GM19455 (cell line): ENCODE measurements around the gene DUOXA1.
"Not testable (repeated sequence)": the region's sequence is repeated elsewhere in the genome, so short reads cannot be mapped to it uniquely, and the experiment has no call there.

ENCODE experiments used
- ATAC-seq: cut with Tn5 transposase; IDR thresholded peaks from one replicate; pipeline ENCODE4 v1.9.1; 2021; ENCODE audit not compliant: unreplicated experiment

DUOXA1 gene

DNA sequence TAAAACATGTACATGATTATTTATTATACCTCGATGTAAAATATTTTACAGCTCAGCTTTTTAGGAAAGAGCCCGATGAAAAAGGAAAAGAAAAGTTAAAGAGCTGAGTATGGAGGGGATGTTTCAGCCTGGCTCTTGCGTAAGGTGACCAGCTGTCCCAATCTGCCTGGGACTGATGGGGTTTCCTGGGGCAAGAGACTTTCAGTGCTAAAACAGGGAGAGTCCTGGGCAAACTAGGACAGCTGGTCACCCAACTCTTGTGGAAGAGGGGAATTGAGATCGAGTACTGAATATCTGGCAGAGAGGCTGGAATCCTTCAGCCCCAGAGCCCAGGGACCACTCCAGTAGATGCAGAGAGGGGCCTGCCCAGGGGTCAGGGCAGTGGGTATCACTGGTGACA, 36.7 kb downstream of the DUOXA1 start:
- no peak for ATAC-seq

GRCh38 chr15:45091576-45091975, 38.1 kb downstream of the DUOXA1 start:
- ATAC-seq: no peak

DNA sequence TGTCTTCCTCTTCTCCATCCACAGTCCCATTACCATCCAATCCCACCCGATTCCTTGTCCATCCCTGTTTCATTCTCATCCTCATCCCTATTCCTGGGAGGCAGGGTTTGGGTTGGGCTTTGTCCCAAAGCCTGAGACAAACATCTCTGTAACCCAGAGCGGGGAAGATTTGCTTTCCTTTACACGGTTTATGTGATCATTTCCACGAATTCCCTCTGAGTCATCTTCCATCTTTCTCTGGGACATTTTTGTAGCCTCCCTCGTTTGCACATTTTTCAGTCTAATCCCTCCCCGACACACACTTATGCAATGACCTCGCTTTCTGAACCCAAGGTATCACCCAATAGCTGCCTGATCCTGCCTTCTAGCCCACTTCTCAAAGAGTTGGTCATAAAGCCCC, 38.5 kb downstream of the DUOXA1 start:
- no peak for ATAC-seq

DNA sequence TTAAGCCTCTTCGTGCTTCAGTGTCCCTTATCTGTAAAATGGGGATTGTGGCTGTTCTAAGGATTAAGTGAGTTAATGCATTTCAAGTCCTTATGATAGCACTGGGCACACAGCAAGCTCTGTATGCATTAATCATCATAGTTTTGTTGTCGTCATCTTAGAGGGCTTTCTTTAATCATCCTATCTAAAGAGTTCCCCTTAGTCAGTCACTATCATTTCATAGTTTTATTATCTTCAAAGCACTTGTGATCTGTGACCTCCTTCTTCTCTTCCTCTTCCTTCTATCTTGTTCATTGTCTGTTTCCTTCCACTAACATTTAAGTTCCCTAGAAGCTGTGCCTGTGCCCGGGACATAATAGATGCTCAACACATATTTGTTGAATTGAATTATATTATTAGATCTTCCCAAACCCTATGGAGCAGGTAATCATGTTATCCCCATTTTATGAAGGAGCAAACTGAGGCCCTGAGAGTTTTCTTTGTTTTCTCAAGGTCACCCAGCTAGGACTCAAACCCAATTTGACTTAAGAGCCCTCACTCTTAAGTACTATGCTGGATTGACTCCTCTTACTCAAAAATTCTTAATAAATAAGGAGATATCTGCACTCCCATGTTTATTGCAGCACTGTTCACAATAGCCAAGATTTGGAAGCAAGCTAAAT, 39.8 kb downstream of the DUOXA1 start:
- no peak for ATAC-seq

GRCh38 chr15:45088801-45089711, 40.6 kb downstream of the DUOXA1 start:
- no peak for ATAC-seq

DNA sequence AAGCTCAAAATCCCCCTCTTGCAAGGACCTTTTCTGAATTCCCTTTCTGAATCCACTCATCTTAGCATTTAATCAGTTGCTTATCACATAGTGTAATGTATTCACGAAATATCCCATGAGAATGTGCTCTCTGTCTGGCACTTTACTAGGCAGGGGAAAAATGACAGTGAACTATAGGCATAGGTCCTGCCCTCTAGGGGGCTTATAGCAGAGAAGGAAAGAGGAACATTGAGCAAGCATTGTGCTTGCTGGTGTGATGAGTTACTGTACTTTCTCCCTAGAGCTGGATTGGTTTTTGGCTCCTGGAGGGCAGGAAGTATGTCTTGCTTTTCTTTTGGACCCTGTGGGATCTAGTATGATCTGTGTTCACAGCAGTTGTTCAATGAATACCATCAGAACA, 42.2 kb downstream of the DUOXA1 start:
- no peak for ATAC-seq

DNA sequence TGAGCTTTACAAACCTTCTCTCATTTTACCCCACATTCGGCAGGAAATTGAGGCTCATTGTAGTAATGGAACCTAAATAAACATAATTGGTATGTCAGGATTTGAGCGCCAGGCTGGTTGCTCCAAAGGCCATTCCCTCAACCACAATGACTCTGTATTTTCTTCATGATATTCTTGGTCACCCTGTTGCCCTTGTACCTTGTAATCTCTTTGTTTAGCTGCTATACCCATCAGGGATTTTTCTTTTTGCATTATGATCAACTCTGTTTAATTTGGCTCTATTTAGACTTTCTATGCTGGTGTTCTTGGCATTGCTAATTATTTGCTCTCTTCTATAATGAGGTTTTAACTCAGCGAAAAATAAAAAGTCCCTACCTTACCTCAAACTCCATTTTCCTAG, 45.5 kb downstream of the DUOXA1 start:
- no peak for ATAC-seq

DNA sequence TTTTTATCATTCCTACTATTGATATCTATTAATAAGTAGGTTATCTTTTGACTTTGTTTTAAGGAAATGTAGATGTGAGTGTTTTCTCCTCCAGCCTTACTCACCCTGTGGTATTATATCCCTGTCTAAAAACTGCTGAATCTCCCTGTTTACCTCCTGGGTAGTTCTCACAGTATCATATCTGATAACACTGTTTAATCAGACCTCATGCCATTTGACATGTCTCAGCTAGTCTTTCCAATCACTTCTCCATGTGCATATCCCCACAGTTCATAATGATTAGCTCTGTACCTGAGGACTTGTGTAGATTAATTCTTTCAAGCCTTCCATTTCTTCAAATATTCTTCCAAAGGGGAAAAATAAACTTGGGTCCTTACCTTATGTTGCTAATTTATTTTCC, 46.5 kb downstream of the DUOXA1 start:
- ATAC-seq: no peak

GRCh38 chr15:45082412-45082811, 47.3 kb downstream of the DUOXA1 start:
- ATAC-seq: not testable (repeated sequence)

- ATAC-seq: not testable (repeated sequence)
Measured at GRCh38 chr15:45080593-45080992, 49.1 kb downstream of the DUOXA1 start.

- not testable (repeated sequence) for ATAC-seq
Measured at GRCh38 chr15:45079628-45080246, 49.9 kb downstream of the DUOXA1 start.

DNA sequence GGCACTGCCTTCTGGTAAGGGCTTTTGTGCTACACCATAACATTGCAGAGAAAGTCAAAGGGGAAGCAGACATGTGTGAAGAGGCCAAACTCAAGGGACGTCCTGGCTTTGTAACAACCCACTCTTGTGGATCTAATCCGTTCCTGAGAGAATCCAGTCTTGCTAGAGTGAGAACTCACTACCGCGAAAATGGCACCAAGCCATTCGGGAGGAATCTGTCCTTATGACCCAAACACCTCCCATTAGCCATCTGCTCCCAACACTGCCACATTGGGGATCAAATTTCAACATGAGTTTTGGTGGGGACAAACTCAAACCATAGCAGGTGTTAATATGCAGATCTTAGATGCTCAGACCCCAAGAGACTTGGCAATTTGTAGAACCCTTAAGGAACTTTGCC, 50.5 kb downstream of the DUOXA1 start:
- ATAC-seq: not testable (repeated sequence)

- not testable (repeated sequence) for ATAC-seq
Measured at GRCh38 chr15:45077391-45077790, 52.3 kb downstream of the DUOXA1 start.

DNA sequence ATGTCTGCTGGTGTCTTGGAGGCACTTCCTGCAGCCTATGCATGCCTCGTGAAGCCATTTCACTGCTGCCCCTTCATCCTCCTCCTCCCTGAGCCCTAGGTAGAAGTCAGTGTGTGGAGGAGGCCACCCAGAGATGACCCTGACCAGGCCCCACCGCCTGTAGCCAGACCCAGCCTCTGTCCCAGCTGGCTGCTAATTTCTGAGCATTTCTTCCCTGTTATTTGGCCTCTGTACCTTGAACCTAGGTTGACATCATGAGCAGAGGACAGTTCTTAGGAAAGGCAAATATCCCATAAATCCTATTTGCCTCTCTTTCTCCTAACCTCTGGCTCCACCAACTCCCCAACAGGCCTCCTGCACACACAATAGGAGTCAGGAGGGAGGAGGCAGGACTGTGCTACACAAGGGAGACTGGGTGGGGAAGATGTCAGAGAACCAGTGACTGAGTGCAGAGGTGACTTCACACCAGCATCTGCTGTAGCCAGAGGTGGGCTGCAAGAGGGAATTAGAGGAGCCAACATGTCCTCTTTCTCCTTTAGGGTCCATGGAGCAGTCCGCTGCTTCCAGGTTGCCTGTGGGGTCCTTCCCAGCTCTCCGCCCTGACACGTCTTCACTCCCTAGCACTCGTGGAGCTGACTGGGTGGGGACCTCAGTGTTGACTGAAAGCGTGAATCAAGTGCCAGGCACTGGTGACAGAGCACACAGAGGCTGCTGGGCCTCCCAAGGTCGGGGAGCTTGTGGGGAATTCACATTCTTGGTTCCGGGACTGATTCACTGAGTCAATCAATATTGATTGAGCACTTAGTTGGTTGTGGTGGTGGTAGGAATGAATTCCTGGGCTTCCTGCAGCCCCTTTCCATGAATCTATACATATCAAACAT, 54.0 kb downstream of the DUOXA1 start:
- not testable (repeated sequence) for ATAC-seq

DNA sequence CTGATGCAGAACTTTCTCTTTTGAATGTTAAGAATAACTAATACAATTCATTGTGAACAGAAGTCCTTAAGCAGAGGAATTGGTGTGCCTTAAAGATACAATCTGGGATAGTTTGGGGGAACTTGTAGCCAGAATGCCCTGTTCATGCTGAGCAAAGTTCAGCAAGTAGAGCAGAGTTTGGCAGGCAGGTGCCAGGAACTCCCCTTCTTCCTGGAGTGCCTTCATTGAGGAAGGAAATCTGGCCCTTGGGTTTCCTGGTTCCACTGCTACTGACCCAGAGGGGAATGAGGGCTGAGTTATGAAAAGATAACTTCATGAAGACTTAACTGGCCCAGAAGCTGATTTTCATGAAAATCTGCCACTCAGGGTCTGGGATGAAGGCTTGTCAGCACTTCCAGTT, 56.1 kb downstream of the DUOXA1 start:
- not testable (repeated sequence) for ATAC-seq

DNA sequence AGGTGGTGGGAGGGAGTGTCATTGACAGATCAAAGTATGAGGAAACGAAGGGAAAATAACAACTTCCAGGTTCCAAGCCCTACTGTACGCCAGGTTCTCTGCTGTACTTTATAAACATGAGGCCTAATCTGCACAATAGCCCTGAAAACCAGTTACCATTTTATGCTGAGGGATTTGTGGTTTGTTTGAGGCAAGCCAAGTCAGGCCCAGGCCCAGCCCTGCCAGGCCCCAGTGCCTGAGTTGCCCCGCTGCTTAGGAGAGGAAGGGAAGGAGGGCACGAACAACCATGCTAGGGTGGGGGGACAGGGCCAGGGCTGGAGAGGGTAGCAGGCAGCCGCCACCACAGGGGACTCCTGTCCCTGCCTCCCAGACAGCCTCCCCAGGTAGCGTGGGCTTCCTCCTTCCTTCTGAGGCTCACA, 59.7 kb downstream of the DUOXA1 start:
- ATAC-seq: not testable (repeated sequence)
